SH-SY5Y (cell line): Measurements from ENCODE around the gene NLRP5.

Source experiments
- GATA2 ChIP-seq: IDR thresholded peaks from 2 replicates; pipeline ENCODE4 v1.6.1; 2011; ENCODE audit warnings: mild to moderate bottlenecking, low read depth, low read length
- GATA3 ChIP-seq: IDR thresholded peaks from 2 replicates; pipeline ENCODE4 v1.6.1; 2011; ENCODE audit warnings: low read depth, mild to moderate bottlenecking, low read length, moderate library complexity

- TF ChIP-seq GATA3, result no peak
- TF ChIP-seq GATA2, result no peak
Measured at GRCh38 chr19:56110515-56111448, 124.2 kb downstream of the NLRP5 start.
